NCI-H1417 treated with DMSO at 0.1 percent for 48 hours (cell line): ENCODE measurements around the gene GNPTAB.

ENCODE experiments used
- DNase-seq: peaks from one replicate; lab custom pipeline; 2025; lab: John Stamatoyannopoulos, UW

The GNPTAB gene

DNA sequence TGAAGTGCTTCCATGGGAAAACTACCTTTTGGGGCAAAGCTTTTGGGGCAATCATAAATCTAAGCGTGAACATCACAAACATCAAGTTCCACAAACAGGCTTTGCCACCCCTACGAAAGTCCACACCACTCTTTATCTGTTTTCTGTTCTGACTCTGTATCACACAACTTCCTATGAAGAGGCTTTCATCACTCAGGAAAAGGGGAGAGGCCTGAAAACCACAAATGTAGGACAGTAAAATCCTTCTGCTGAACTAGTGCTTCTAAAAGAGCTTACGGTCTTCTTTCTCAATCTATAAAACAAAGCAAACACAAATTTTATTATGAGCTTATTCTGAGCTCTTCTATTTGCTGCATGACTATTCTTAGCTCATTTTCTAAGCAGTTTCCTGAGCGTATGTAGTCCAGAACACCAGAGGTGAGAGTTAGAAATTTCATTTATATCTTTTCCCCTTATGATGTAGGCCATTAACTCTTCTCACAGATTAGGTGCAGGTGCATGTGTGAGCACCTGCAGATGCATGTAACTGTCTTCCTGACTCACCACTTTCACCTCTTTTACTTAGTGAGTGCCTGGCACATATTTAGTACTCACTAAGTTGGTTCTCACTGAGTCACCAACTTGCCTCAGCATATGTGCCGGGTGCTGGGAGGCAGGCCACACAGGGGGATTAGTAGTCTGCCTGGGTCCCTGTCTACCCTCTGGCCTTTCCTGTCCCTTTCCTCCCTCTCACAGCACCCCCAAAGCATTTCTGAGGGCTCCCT lies 58.6 kb downstream of the GNPTAB start:
- DNase-seq, result no peak

GRCh38 chr12:101769865-101770264 lies 60.9 kb downstream of the GNPTAB start:
- no peak for DNase-seq

DNA sequence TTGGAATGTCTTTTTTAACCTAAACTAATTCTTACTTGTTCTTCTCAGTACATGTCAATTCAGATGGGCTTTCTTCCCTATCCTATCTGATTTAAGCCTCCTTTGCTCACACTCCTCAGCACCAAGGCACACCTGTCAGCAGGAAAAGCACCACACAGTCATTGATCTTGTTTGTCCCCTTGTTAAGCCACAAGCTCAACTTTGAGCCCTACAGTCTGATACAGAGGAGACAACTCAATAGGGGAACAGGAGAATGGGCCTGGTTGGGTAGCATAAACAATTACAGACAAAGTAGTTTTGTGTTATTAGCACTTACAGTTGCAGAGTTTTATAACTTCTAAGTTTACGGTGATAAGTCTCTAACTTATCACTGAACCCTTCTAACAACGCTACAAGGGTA lies 62.0 kb downstream of the GNPTAB start:
- DNase-seq, result no peak

DNA sequence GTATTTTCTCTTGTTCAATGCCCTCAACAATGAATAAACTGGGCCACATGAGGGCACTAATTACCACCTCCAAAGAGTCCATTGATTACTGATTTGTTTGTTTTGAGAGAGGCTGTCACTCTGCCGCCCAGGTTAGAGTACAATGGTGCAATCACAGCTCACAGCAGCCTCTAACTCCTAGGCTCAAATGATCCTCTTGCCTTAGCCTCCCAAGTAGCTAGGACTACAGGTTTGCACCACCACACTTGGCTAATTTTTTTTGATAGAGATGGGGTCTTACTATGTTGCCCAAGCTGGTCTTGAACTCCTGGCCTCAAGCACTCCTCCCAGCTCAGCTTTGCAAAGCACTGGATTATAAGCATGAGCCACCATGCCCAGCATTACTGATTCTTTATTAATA lies 63.2 kb downstream of the GNPTAB start:
- DNase-seq, result no peak

DNA sequence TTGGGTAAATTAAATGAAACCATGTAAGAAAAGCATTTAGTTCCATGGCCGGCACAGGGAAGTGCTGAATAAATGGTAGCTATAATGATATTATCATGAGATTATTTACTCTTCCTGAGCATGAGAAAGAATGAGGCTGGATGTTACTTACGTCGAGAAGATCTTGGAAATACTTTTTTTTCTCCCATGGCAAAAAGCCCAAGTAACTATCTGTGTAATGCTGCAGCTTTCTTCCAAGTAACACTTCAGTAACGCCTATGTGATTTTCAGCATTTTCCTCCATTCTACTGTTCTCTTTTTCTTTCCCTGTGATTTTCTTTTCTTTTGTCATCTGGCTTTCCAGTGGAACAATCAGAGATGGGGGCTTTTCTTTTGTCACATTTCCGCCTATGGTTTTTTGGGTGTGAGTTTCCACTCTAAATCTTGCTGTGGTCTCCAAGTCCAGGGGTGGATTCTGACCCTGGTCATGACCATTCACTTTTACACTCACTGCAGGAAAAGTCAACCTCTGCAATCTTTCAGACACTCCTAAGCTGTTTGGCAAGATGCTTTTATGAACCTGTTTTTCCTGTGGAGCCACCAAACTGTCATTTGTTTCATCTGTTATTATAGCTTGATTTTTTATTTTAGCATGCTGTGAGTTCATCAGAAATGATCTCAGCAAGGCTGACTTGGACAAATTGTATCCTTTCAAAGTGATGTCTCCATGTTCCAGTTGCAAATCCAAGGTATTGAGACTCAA lies 66.5 kb downstream of the GNPTAB start:
- DNase-seq, result no peak

DNA sequence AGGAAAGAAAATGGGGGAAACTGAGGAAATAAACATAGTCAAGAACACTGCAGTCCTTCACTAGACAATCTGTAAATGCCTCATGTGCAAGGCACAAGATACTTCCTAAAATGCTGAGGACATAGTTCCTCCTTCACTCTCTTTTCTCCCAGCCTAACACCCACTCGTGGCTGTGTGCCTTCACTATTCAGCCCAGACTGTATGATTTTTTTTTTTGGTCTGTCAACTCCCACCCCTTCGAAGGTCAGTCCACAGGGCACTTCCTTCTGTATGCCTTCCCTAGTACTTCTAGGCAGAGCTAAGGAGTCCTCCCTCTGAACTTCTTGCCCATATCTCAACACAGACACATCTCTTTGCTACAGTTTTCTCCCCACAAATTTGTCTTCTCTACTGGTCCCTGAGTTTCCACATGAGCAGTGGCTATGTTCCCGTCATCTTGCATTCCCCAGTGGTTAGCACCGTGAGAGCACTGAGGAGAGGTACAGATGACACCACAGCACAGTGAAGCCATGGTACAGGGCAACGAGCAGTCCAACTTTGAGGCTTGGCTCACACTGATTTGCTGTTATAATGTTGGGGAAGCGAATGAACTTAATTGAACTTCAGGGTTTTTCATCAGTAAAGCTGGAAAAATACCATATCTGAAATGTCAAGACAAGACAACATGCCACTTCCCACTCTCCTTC lies 67.4 kb downstream of the GNPTAB start:
- DNase-seq, result no peak

DNA sequence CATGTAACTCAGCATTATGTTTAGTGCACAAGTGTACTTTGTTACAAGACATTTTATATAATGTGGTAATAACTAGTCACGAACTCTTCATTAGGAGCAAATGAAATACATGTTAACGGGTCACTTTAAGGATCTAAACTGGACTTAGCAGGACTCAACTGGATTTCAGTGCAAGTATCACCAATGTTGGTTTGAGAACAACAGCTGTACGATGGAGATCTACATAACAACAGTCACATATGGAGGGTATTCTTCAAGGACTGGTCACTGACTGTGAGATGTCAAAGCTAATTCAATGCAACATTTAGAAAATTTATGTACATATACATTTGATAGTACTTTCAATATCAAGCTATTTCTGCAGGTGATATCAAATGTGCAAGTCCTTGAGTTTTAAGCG lies 69.0 kb downstream of the GNPTAB start:
- no peak for DNase-seq

GRCh38 chr12:101761350-101761749 lies 69.4 kb downstream of the GNPTAB start:
- DNase-seq, result no peak

- no peak for DNase-seq
Measured at GRCh38 chr12:101759396-101760047, 71.2 kb downstream of the GNPTAB start.

DNA sequence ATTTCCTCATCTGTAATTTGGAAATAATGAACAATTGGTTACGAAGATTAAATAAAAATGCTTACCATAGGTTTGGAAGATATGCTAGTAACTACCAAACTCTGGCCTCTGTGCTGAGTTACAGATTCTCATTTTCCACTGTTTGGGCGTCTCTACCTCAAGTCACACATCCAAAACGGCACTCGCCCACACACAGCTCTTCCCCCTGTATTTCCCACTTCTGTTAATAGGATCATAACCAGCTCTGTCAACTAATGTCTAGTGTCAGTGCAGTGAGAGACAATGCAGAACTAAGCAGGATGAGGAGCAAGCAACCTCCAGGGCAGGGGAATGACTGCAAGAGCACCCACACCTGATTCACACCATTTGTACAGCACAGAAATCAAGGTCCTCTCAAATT lies 80.6 kb downstream of the GNPTAB start:
- no peak for DNase-seq

DNA sequence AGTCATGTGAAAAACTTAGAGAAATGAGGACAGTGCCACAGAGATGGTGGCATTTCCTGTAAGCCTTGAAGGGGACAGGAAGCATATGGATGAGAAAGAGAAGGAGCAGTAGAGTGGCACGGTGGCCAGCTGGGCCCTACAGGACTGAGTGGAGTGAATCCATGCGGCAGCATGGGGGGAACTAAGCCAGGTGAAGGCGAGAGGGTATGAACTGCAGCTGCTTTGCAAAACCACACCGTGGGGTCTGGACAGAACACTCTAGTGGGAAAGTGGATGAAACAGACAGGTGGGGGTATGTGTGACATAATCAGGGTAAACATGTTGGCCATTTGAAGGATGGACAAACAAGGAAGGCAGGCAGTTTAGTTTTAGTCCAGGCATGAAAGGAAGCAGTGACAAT lies 81.1 kb downstream of the GNPTAB start:
- DNase-seq, result no peak

GRCh38 chr12:101748907-101749306 lies 81.9 kb downstream of the GNPTAB start:
- no peak for DNase-seq

GRCh38 chr12:101747697-101748096 lies 83.1 kb downstream of the GNPTAB start:
- no peak for DNase-seq

- no peak for DNase-seq
Measured at GRCh38 chr12:101746661-101747060, 84.1 kb downstream of the GNPTAB start.

GRCh38 chr12:101746196-101746595 lies 84.6 kb downstream of the GNPTAB start:
- no peak for DNase-seq

GRCh38 chr12:101745481-101745880 lies 85.3 kb downstream of the GNPTAB start:
- DNase-seq, result no peak

DNA sequence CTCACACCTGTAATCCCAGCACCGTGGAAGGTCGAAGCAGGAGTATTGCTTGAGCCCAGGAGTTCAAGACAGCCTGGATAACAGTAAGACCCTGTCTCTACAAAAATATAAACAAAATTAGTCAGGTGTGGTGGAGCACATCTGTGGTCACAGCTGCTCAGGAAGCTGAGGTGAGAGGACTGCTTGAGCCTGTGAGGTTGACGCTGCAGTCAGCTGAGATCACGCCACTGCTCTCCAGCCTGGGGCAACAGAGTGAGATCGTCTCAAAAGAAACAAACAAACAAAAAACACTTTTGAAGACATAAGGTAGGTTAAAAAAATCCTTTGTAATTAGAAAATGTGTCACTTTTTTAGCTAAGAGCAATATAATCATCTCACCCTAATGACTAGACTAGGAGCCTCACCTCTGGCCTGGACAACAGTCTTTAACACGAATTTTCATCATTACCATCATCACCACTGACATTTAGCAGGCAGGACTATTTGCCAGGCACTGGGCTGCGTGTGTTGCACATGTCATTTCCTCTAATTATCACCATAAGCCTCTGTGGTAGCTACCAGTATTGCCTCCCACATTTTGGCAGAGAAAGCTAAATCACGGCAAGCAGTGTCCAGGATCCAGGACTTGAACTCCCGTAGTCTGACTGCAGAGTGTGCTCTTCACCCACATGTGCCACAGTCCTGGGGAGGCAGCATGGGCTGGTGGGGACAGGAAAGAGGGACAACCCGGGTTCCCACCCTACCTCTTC lies 86.9 kb downstream of the GNPTAB start:
- no peak for DNase-seq

GRCh38 chr12:101743242-101743641 lies 87.5 kb downstream of the GNPTAB start:
- no peak for DNase-seq

DNA sequence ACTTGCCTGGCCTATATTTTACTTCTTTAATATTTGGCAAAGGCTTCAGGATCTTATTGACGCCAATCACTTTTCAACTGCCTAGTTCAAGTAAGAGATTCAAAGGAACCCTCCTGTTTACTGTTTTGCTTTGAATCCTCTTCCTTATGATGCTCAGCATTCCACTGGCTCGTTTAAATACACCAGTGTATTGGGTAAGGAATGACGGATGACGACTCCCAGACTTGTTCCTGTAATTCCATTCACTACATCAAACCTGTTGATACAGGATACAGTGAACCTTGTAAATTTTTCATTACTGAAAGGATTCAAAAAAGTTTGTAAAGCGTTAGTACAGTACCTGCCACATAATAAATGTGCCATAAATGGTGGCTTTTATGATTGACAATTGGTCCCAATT lies 89.8 kb downstream of the GNPTAB start:
- DNase-seq, result no peak

GRCh38 chr12:101740566-101740965 lies 90.2 kb downstream of the GNPTAB start:
- no peak for DNase-seq

DNA sequence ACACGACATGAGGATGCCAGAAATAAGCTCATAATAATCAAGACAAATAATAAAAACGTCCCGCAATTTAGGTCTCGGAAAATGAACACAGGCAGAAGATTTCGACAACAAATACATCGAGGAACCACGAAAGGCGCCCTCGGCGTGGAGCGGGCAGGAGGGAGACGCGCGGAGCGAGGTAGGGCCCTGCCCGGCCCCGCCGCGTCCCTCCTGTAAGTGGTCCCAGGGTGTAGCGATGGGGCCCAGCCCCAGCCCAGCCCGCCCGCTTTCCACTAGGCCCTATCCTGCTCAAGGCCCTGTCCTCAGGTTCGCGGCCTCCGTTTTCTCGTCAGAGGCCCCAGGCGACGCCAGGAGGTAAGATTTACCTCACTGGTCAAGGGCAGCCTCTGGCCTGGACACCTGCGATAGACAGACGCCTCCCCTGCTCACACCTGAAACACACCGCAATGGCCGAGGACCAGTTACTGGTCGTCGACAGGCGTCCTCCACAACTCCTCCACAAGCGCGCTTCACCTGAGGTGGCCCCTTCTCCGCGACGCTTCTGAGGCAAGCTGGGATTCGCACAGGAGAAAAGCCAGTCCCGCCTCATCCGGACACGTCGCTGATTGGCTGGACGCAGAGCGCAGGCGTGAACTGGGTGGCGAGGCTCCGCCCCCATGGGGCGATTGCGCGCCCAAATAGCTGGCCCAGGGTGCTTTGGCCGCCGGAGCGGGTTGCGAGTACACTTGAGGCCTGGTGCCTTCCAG lies 91.7 kb downstream of the GNPTAB start, which contains the start of gene SYCP3:
Gene SYCP3 (minus strand): TSS at position 543 of the 746 bp plus-strand sequence. CDS start 1,527 bp downstream, outside the sequence.
- no peak for DNase-seq
